Upper lobe of left lung (tissue), 4 donors: ENCODE data around the gene DMRT3.

ENCODE experiments used
- POLR2AphosphoS5 ChIP-seq, 2 donors: sonication (generic); formaldehyde crosslinking; IDR thresholded peaks; one replicate each; pipeline ENCODE4 v1.5.1; 2017; ENCODE audit warnings: antibody characterized with exemption in 2 of 2
- TF ChIP-seq, protein P1 (sequence below), 6 experiments: fragments of 450-650 bp in 4 of 6; fragments of 200-600 bp in 2 of 6; sonication (generic) in 2 of 6; IDR thresholded peaks; one replicate each; pipeline ENCODE4 v1.5.1; 2016 to 2019; ENCODE audit warnings: antibody characterized with exemption in 6 of 6

DNA sequence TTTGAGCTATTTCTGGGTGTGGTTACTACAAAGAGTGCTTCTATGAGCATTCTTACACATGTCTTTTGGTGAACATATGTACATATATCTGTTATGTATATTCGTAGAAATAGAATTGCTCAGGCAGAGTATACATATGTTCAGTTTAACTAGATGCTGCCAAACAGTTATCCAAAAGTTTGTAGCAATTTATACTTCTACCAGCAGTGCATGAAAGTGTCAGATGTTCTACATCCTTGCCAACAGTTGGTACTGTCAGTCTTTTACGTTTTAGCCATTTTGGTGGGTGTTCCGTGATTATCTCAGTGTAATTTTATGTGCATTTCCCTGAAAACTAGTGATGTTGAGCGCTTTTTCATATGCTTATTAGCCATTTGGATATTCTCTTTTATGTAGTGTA, 37.8 kb downstream of the DMRT3 start:
- TF ChIP-seq, protein P1, sequence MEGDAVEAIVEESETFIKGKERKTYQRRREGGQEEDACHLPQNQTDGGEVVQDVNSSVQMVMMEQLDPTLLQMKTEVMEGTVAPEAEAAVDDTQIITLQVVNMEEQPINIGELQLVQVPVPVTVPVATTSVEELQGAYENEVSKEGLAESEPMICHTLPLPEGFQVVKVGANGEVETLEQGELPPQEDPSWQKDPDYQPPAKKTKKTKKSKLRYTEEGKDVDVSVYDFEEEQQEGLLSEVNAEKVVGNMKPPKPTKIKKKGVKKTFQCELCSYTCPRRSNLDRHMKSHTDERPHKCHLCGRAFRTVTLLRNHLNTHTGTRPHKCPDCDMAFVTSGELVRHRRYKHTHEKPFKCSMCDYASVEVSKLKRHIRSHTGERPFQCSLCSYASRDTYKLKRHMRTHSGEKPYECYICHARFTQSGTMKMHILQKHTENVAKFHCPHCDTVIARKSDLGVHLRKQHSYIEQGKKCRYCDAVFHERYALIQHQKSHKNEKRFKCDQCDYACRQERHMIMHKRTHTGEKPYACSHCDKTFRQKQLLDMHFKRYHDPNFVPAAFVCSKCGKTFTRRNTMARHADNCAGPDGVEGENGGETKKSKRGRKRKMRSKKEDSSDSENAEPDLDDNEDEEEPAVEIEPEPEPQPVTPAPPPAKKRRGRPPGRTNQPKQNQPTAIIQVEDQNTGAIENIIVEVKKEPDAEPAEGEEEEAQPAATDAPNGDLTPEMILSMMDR (IDR thresholded peaks at IDR 0.05) = no peak
- no peak for TF ChIP-seq POLR2AphosphoS5 (IDR thresholded peaks at IDR 0.05)
